ENCODE measurements around the gene TMEM14A.
"Not testable (repeated sequence)": the region's sequence is repeated elsewhere in the genome, so short reads cannot be mapped to it uniquely, and the experiment has no call there.

- not testable (repeated sequence) for TF ChIP-seq CTCF (IDR thresholded peaks at IDR 0.05); EP300 (IDR thresholded peaks at IDR 0.05; ENCODE audit: low read depth); POLR2AphosphoS5 (IDR thresholded peaks at IDR 0.05)
These were observed 34.0 kb downstream of the TMEM14A start for GRCh38 chr6:52704781-52705502.
